22Rv1 (cell line): Measurements from ENCODE around the gene ITPRIPL1.

Experiments used
- H3K27ac ChIP-seq: fragments of 450-650 bp; 2 replicates; pipeline ENCODE4 v1.5.1; 2017
- ZFX ChIP-seq: fragments of 450-650 bp; IDR thresholded peaks from 2 replicates; pipeline ENCODE4 v1.6.1; 2017; ENCODE audit warnings: antibody characterized with exemption, borderline replicate concordance
- TF ChIP-seq, protein P1 (sequence below): fragments of 450-650 bp; IDR thresholded peaks from 2 replicates; pipeline ENCODE4 v1.5.1; 2017; ENCODE audit warnings: mild to moderate bottlenecking

The ITPRIPL1 gene

DNA sequence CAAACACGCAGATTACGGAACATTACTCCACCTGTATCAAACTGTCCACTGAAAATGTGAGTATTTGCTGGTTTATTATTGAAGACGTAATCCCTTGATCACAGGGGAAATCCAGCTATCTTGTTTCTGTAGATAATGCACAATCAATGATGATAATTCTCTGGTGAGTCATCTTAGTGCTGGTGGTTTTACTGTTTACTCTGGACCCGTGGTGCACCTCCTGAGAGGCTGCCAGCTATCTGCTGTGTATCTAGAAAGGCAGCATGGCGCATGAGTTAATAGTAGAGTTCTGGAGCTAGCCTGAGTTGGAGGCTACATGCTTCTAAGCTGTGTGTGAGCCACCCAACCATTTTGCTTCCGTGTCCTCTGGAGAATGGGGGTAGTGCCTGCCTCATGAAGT lies 17.0 kb downstream of the ITPRIPL1 start:
- TF ChIP-seq, protein P1, sequence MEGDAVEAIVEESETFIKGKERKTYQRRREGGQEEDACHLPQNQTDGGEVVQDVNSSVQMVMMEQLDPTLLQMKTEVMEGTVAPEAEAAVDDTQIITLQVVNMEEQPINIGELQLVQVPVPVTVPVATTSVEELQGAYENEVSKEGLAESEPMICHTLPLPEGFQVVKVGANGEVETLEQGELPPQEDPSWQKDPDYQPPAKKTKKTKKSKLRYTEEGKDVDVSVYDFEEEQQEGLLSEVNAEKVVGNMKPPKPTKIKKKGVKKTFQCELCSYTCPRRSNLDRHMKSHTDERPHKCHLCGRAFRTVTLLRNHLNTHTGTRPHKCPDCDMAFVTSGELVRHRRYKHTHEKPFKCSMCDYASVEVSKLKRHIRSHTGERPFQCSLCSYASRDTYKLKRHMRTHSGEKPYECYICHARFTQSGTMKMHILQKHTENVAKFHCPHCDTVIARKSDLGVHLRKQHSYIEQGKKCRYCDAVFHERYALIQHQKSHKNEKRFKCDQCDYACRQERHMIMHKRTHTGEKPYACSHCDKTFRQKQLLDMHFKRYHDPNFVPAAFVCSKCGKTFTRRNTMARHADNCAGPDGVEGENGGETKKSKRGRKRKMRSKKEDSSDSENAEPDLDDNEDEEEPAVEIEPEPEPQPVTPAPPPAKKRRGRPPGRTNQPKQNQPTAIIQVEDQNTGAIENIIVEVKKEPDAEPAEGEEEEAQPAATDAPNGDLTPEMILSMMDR: no peak
- TF ChIP-seq ZFX: no peak
- no peak overlapping the region for H3K27ac ChIP-seq

DNA sequence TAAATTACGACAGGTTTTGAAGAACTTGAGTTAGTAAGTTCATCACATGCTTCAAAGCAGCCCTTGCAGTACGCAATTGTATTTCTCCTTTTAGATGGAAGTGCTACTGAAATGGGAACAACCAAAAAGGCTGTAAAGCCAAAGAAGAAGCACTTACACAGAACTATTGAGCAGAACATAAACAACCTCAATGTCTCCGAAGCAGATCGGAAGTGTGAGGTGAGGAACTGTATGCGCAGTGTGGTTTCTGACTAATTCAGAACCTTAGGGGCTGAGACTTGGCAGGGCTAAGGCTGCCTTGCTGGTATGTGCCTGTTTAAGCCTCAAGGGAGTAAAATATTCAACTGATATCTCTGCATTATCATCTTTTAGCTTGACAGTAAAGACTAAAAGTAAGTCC lies 18.9 kb downstream of the ITPRIPL1 start:
- TF ChIP-seq, protein P1: no peak
- no peak for TF ChIP-seq ZFX
- no peak overlapping the region for H3K27ac ChIP-seq

DNA sequence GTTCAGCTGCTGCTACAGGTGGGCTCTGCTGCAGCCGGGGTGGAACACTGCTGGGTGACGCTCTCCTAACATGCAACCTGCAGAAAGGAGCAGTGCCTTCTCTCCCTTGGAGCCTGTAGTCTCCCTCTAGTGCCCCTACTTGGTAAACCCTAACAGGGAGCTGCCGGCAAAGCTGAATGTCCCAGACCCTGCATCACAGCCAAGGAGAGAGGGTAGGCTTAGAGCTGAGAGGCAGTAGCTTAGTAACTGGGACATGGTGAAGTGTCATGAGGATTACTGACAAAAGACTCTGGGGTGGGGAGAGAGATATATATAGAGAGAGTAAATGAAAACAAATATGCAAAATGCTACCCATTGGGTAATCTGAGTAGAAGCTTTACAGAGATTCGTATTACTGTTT lies 20.3 kb downstream of the ITPRIPL1 start:
- no peak overlapping the region for H3K27ac ChIP-seq
- TF ChIP-seq ZFX: no peak
- TF ChIP-seq, protein P1: no peak

DNA sequence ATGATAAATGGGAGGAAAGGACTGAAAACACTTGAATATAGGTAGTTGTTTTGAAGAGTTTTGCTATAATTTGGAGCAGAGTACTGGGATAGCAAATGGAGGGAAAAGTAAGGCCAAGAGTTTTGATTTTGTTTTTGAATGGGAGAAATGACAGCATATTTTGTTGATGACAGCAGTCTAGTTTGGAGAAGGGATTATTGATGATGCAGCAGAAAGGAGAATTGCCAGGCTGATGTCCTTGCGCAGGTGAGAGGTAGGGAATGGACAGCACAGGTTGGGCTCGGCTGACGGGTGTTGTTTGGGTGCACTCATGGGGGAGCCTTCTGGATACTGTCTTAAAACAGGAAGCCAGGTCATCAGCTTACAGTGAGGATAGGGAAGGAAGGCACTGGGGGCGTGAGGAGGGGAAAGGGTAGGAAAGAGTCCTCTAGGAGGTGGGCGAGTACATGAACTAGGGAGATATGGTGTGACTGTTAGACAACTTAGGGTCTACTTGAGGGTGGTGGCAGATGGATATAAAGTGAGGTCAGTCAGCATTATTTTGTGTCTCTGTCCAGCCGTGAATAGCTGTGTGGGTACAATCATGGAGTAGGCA lies 20.8 kb downstream of the ITPRIPL1 start:
- no peak overlapping the region for H3K27ac ChIP-seq
- no peak for TF ChIP-seq ZFX
- TF ChIP-seq, protein P1: no peak

DNA sequence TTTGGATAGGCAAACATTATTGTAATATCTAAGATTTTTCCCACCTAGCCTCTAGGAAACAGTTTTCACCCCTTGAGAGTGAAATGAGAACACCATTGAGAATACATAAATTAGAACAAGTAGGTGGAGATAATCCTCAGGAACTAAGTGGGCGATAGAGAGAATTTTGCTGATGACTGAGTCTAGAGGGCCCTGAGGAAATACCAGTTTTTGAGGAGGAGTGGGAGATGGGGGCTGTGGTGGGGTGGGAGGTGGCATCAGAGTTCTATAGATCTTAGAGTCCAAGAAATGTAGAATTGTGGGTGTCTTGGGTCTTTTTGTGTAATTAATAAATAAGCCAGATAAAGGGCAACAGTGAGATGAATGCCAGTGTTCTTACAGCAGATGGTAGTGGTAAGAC lies 22.3 kb downstream of the ITPRIPL1 start:
- TF ChIP-seq, protein P1: no peak
- TF ChIP-seq ZFX: no peak

DNA sequence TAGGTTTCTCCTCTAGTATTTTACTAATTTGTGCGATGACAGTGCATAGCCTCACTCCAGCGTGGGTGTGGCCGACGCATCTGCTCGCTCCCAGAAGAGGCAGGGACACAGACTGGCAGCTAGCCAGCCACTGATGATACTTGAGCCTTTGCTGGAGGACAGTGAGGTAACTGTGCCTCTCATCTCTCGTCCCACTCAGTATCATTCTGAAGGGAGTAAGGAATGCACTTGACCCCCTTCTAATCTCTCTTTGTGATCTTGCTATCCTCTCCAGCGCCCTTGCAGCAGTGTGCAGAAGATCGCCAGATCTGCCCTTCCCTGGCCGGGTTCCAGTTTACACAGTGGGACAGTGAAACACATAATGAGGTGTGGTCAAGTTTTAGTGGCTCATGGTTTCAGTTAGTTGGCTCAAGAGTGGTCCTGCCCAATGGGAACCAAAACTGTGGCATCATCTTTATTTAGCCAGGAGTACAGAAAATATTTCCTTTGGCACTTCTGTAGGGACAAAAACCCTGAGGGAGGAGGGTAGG lies 28.0 kb downstream of the ITPRIPL1 start:
- no peak overlapping the region for H3K27ac ChIP-seq
- TF ChIP-seq, protein P1: no peak
- TF ChIP-seq ZFX: no peak

More for the DNA sequence above, 22.3 kb downstream of the ITPRIPL1 start:
- no peak overlapping the region for H3K27ac ChIP-seq

DNA sequence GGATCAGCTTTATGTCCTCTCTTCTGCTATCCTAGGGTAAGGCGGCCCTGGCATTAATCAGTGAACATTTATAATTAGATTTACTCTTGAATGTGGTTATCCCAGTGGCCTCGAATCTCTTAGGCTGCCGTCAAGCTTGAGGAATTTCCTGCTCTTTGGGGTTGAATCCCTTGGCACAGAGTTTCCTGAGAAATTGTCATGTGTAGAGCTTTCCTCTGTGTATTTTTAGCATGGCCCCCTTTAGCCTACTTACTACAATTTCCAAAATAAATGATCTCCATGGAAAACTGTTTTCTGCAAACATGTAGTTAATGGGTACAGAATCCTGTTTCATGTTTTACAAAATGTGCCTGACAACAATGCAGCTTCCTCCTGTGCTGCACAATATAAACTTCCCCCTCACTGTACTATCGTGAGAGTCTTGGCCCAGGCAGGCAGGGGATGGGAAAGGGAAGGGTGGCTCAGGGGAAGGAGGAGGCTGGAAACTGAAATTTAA lies 28.5 kb downstream of the ITPRIPL1 start:
- no peak overlapping the region for H3K27ac ChIP-seq
- no peak for TF ChIP-seq ZFX
